Activated CD8-positive, alpha-beta memory T cell treated with anti-CD3 and anti-CD28 coated beads for 1 hour (primary cell): ENCODE results near the gene PARD3.

Source experiments
- DNase-seq, 2 donors: peaks; one replicate each; pipeline ENCODE4 v3.0.0-alpha.2; 2020; ENCODE audit warnings: low read depth in 1 of 2; ENCODE audit errors: extremely low read depth in 1 of 2

The PARD3 gene

GRCh38 chr10:34551295-34551694 is 263.8 kb downstream of the PARD3 start:
- DNase-seq, result no peak

- no peak for DNase-seq
Measured at GRCh38 chr10:34549953-34550352, 265.1 kb downstream of the PARD3 start.

- DNase-seq, result no peak
Measured at GRCh38 chr10:34549001-34549400, 266.1 kb downstream of the PARD3 start.

GRCh38 chr10:34548466-34548865 is 266.6 kb downstream of the PARD3 start:
- no peak for DNase-seq

GRCh38 chr10:34547695-34548094 is 267.4 kb downstream of the PARD3 start:
- DNase-seq, result no peak

GRCh38 chr10:34547291-34547690 is 267.8 kb downstream of the PARD3 start:
- no peak for DNase-seq

- no peak for DNase-seq
Measured at GRCh38 chr10:34544400-34544799, 270.7 kb downstream of the PARD3 start.

GRCh38 chr10:34543716-34544115 is 271.4 kb downstream of the PARD3 start:
- no peak for DNase-seq

- DNase-seq, result no peak
Measured at GRCh38 chr10:34540492-34540891, 274.6 kb downstream of the PARD3 start.

- no peak for DNase-seq
Measured at GRCh38 chr10:34539533-34540315, 275.4 kb downstream of the PARD3 start.

- DNase-seq, result no peak
Measured at GRCh38 chr10:34538281-34538829, 276.7 kb downstream of the PARD3 start.

GRCh38 chr10:34537629-34538231 is 277.4 kb downstream of the PARD3 start:
- DNase-seq, result no peak

- no peak for DNase-seq
Measured at GRCh38 chr10:34535872-34536271, 279.2 kb downstream of the PARD3 start.

- DNase-seq, result no peak
Measured at GRCh38 chr10:34530778-34531177, 284.3 kb downstream of the PARD3 start.

GRCh38 chr10:34528320-34528719 is 286.8 kb downstream of the PARD3 start:
- DNase-seq, result no peak

GRCh38 chr10:34526758-34527730 is 288.1 kb downstream of the PARD3 start:
- no peak for DNase-seq

GRCh38 chr10:34526186-34526585 is 288.9 kb downstream of the PARD3 start:
- no peak for DNase-seq

- no peak for DNase-seq
Measured at GRCh38 chr10:34524369-34525091, 290.6 kb downstream of the PARD3 start.

- DNase-seq, result no peak
Measured at GRCh38 chr10:34523017-34523767, 291.9 kb downstream of the PARD3 start.

- no peak for DNase-seq
Measured at GRCh38 chr10:34522546-34522945, 292.6 kb downstream of the PARD3 start.
